Pancreas (tissue), 10 donors: ENCODE data around the gene SERPINE1. TPM values are rescaled to one million over a fixed set of nuclear protein-coding genes. Genes with fewer than 3 reads are reported as not detected.
A peak's percentile ranks its signal among the peaks of the same experiment; 100 is the strongest.

ENCODE experiments used
- ATAC-seq, 4 donors: fragments of 200-7000 bp; cut with Tn5 transposase; one replicate each; pipeline versions ENCODE4 v1.8.0 to v1.9.1; 2020; ENCODE audit warnings: mild to moderate bottlenecking in 4 of 4, moderate library complexity in 4 of 4
- DNase-seq, 6 donors: peaks; one replicate each; pipeline ENCODE4 v3.0.0-alpha.2; 2020
- FAIRE-seq: peaks from 2 replicates; lab custom pipeline; 2012; peaks lifted over from hg19 to GRCh38; lab: Jason Lieb, UNC
- H3K27ac ChIP-seq, 4 donors: fragments of 200-600 bp; sonication (generic); 1 replicate in 3 of 4; 2 replicates in 1 of 4; pipeline versions ENCODE4 v1.5.0 to v1.8.0; 2020
- H3K27me3 ChIP-seq, 4 donors: fragments of 200-600 bp; one replicate each; pipeline ENCODE4 v1.8.0; 2021
- H3K36me3 ChIP-seq, 3 donors: fragments of 200-600 bp; sonication (generic) in 1 of 3; one replicate each; pipeline versions ENCODE4 v1.5.0 to v1.8.0; 2020 to 2021
- H3K4me1 ChIP-seq, 3 donors: fragments of 200-600 bp; one replicate each; pipeline ENCODE4 v1.8.0; 2021
- H3K4me3 ChIP-seq, 4 donors: fragments of 200-600 bp; sonication (generic) in 2 of 4; one replicate each; pipeline versions ENCODE4 v1.5.0 to v1.8.0; 2020 to 2021
- H3K9me3 ChIP-seq, 4 donors: fragments of 200-600 bp; one replicate each; pipeline ENCODE4 v1.8.0; 2021
- WGBS, 2 donors: extraction: QIAGEN DNeasy Blood & Tissue Kit; methylation state at CpG; one replicate each; pipeline ENCODE4 v1.1.7; 2013; 5-methylcytosine and 5-hydroxymethylcytosine counted together
- intact Hi-C, 3 donors: fragments of 100-400 bp; cut with DNase I; formaldehyde crosslinking; loops; one replicate each; pipeline versions ENCODE4 v1.11.1 to v1.14.2; 2022
- polyA plus RNA-seq, 2 donors: library from polyadenylated mRNA; stranded (reverse); fragments of 200-250 nt; gene quantifications; one replicate each; pipeline ENCODE4 v1.2.3, GENCODE V29; 2013
- total RNA-seq, 6 donors: library from RNA; stranded (reverse); fragmentation: NEBNext Ultra II Directional in 4 of 6; extraction: Animal tissue kit (Norgen Biotek cat#: 25700) in 4 of 6; gene quantifications; one replicate each; pipeline versions ENCODE4 v1.2.1 to v1.2.4, GENCODE V29; 2021 to 2023
- TF ChIP-seq, protein P1 (sequence below), 4 donors: fragments of 200-600 bp; sonication (generic) in 3 of 4; IDR thresholded peaks; one replicate each; pipeline versions ENCODE4 v1.5.0 to v1.8.0; 2021; ENCODE audit warnings: antibody characterized with exemption in 4 of 4
- donor health status: healthy with polysubstance abuse.
- donor health status: DM: no; HTN: no; CAD: no; lungs with moderate emphysema.
- donor health status: DM: no; HTN: no; CAD: no.
- donor health status: control.
- donor health status: control.
- donor health status: Bipolar disorder and iron deficiency.
- donor health status: DM: yes; HTN: yes; CAD: no.
- donor health status: DM: no; HTN: no; CAD: no.
- donor health status: DM: no; HTN: no; CAD: no.
- donor health status: DM: yes; HTN: yes; CAD: no.

The SERPINE1 gene
- total and polyA plus RNA-seq, 8 donors: 0.98 to 14.5 (median 3.7) TPM

DNA sequence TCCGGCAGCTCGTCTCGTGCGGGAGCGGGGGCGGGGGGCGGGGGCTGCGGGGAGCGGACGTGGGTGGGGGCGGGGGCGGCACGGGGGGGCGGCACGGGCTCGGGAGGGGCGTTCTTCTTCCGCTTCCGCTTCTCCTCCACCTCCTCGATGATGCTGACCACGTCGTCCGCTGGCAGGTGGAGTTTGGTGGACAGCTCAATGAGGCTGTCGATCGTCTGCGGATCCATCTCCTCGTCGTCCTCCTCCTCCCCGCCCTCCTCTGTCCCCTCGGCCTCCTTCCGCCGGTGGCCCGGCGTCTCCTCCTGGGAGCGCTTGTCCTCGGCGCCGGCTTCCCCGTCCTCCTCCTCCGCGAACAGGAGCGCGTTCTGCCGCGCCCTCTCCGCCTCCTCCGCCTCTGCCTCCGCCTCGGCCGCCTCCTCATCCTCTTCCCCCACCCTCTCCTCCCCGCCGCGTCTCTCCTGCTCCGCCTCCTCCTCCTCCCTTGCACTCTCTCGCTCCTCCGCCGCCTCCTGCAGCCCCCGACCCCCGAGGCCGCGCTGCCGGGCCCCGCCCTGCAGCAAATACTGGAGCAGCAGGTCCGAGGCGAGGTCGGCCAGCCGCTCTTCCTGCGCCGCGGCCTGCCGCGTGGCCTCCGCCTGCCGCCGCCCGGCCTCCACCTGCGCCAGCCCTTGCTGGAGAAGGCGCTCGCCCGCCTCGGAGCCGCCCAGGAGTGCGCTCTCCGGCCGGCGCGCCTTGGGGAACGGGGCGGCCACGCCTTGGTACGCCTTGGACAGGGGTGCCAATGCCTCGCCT, 36.6 kb downstream of the SERPINE1 start:
- Histone ChIP-seq H3K36me3 (peaks cover 0 to 6% (median 0%) of the 10 kb centered on the region in 3 donors), H3K27me3 (peaks cover 0 to 16% (median 0%) of the 10 kb centered on the region in 4 donors), H3K27ac (no peak overlapping the region), H3K9me3 (no peaks in the 10 kb centered on the region), H3K4me3 (peak overlapping the region in 2 of 4 donors; percentile 16 to 39), H3K4me1 (peaks cover 10 to 25% (median 20%) of the 10 kb centered on the region in 3 donors)
- intact Hi-C loops: no loop called here
- TF ChIP-seq, protein P1, sequence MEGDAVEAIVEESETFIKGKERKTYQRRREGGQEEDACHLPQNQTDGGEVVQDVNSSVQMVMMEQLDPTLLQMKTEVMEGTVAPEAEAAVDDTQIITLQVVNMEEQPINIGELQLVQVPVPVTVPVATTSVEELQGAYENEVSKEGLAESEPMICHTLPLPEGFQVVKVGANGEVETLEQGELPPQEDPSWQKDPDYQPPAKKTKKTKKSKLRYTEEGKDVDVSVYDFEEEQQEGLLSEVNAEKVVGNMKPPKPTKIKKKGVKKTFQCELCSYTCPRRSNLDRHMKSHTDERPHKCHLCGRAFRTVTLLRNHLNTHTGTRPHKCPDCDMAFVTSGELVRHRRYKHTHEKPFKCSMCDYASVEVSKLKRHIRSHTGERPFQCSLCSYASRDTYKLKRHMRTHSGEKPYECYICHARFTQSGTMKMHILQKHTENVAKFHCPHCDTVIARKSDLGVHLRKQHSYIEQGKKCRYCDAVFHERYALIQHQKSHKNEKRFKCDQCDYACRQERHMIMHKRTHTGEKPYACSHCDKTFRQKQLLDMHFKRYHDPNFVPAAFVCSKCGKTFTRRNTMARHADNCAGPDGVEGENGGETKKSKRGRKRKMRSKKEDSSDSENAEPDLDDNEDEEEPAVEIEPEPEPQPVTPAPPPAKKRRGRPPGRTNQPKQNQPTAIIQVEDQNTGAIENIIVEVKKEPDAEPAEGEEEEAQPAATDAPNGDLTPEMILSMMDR (IDR thresholded peaks at IDR 0.05): no peak
- DNase-seq (peak in 2 of 6 donors; percentile 71 to 82), FAIRE-seq (no peak), ATAC-seq (peak in 2 of 4 donors; percentile 5 to 22)
- WGBS, 2 donors: 1 to 2% methylated on average over 73 to 91 of the region's 92 CpGs

DNA sequence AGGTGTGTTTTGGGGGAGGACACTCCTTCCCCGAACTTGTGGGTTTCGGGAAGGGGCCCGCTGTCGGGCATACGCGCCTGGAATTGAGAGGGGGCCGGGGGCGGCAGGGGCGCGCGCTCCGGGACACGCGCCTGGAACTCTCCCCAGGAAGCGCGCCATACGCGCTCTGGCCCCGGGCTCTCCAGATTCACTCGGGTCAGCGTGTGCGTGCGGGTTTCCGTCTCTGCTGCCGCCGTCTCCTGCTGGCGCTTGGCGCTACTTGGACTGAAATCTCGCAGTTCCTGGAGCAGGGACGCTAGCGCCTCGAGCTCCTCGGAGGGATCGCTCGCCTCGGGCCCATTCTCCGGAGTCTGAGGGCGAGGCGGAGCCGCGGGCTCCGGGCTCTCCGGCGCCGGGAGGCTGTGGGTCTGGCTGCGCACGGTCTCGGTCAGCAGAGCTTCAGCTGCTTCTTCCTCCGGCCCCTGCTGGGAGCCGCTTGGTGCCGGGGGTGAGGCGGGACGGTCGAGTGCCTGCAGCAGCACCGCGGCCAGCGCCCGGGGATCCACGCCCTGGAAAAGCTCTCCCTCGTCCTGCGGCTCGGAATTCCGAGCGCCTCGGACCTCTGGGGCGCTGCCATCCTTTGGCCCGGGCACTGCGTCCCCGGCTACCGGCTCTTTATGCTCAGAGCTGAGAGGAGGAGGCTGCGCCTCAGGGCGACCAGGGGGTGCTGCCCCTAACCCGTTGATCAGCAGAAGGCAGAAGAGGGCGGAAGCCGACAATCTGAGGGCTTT, 37.4 kb downstream of the SERPINE1 start:
- peak; percentile 30 to 57 (median 36) for ATAC-seq
- FAIRE-seq: no peak
- H3K36me3 ChIP-seq: peaks cover 0 to 4% (median 0%) of the 10 kb centered on the region in 3 donors
- TF ChIP-seq, protein P1 (IDR thresholded peaks at IDR 0.05): no peak
- peak in 3 of 6 donors; percentile 40 to 86 (median 80) for DNase-seq
- H3K4me1 ChIP-seq: peaks cover 10 to 25% (median 20%) of the 10 kb centered on the region in 3 donors
- H3K9me3 ChIP-seq: no peaks in the 10 kb centered on the region
- intact Hi-C loops: no loop called here
- peak overlapping the region in 2 of 4 donors; percentile 16 to 39 for H3K4me3 ChIP-seq
- peaks cover 0 to 20% (median 0%) of the 10 kb centered on the region in 4 donors for H3K27me3 ChIP-seq
- H3K27ac ChIP-seq: no peak overlapping the region
- WGBS, 2 donors: 2% methylated on average over 70 to 75 of the region's 75 CpGs

DNA sequence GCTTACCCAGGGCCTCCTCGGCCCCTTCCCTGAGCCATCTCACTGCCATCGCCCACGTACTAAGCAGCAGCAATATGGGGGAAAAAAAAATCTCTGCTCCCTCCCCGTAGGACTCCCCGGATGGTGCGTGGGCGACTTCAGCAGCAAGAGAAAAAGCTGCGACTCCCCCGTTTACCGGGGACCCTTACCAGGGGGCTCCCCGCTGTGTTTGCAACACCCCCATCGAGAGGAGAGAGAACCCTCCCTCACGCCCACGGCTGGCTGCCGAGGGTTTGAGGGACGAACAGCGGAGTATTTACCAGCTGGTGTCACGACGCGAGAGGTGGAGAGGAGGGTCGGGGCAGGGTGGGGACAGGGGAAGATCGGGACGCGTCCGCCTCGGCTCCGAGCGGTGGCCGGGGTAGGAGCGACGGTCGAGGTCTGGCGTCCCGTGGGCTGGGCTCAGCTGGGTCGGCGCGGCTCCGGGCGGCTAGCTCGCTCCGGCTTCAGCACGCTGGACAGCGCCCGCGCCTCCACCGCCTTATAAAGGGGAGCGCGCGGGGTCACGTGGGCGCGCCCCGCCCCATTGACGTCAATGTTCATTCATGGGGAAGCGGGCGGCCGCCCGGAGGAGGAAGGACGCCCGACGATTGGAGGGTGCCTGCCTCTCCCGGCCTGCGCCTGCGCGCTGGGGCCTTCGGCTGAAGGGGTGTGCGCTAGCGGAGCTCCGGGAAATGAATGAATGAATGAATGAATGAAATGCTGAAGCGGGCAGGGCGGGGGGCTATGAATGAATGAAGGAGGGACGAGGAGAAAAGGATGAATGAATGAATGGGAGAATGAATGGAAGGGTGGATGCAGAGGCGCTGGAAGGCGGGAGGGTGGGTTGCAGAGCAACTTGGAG, 38.4 kb downstream of the SERPINE1 start, which contains the start of gene VGF:
Gene VGF, minus strand, starts transcription at position 495 of the 883 bp plus-strand sequence. CDS start 726 bp downstream, outside the sequence.
- Histone ChIP-seq H3K9me3 (no peaks in the 10 kb centered on the region), H3K27ac (no peak within 1 kb of the TSS), H3K27me3 (peaks cover 0 to 25% (median 0%) of the 10 kb centered on the region in 4 donors), H3K4me3 (peak within 1 kb of the TSS in 2 of 4 donors; percentile 9 to 39), H3K36me3 (no peaks in the 10 kb centered on the region), H3K4me1 (peaks cover 10 to 25% (median 20%) of the 10 kb centered on the region in 3 donors)
- FAIRE-seq (no peak), DNase-seq (peak; percentile 88 to 99 (median 94)), ATAC-seq (peak; percentile 87 to 93 (median 90))
- 2 to 3% methylated on average over 71 to 74 of the region's 74 CpGs for WGBS, 2 donors
- TF ChIP-seq, protein P1 (IDR thresholded peaks at IDR 0.05): no peak
- intact Hi-C loops: no loop called here

DNA sequence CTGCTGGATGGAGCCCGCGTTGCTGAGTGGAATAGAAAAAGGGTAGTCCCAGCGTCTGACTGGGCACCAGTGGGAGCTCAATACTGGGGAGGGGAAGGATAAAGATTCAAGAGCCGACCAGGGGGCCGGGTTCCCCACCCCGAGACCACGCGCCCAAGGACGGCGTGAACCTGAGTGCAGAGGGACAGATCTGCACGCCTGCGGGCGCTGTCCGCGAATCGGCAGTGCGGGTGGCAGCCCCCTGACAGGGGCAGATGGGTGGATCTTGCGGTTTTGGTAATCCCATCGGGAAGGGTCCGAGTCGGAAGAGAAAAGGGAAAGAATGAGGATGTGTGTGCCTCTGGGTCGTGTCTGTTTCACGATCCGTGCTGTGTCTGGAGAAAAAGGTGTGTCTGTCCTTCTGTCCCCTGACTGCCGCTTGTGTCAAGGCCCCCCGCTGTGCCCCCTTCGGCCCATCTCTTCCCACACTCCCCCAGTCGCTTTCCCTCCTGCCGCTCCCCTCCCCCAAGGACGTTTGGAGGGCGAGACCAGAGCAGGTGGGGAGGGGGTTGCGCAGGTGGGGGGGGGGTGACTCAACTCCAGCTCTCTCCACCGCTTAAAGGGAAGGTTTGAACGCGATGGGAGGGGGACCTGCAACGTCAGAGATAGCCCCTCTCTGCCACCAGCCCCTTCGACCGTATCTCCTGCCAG, 39.2 kb downstream of the SERPINE1 start:
- ATAC-seq (no peak), DNase-seq (peak in 1 of 6 donors; percentile 59), FAIRE-seq (no peak)
- 1 to 2% methylated on average over 34 to 38 of the region's 38 CpGs for WGBS, 2 donors
- peaks cover 10 to 25% (median 20%) of the 10 kb centered on the region in 3 donors for H3K4me1 ChIP-seq
- no peaks in the 10 kb centered on the region for H3K9me3 ChIP-seq
- TF ChIP-seq, protein P1 (IDR thresholded peaks at IDR 0.05): no peak
- peak overlapping the region in 2 of 4 donors; percentile 9 to 18 for H3K4me3 ChIP-seq
- intact Hi-C loops: no loop called here
- H3K27me3 ChIP-seq: peaks cover 0 to 31% (median 0%) of the 10 kb centered on the region in 4 donors
- no peak overlapping the region for H3K27ac ChIP-seq
- no peaks in the 10 kb centered on the region for H3K36me3 ChIP-seq
